IPS DF 6.9 (cell line): Measurements from ENCODE around the gene DND1.
"Not testable (repeated sequence)": the region's sequence is repeated elsewhere in the genome, so short reads cannot be mapped to it uniquely, and the experiment has no call there.

ENCODE experiments used
- DNase-seq: peaks from one replicate; pipeline ENCODE4 v3.0.0-alpha.2; 2013; ENCODE audit warnings: low read depth, low spot score
- H3K27ac ChIP-seq: one replicate; pipeline ENCODE4 v1.5.1; 2013; ENCODE audit warnings: low read length, control low read depth
- H3K27me3 ChIP-seq: 2 replicates; pipeline ENCODE4 v1.6.1; 2013; ENCODE audit warnings: mild to moderate bottlenecking, low read length; ENCODE audit not compliant: control insufficient read depth, insufficient read depth
- H3K36me3 ChIP-seq: 2 replicates; pipeline ENCODE4 v1.6.1; 2013; ENCODE audit warnings: low read length; ENCODE audit not compliant: control insufficient read depth, insufficient read depth
- H3K4me1 ChIP-seq: 2 replicates; pipeline ENCODE4 v1.6.1; 2013; ENCODE audit warnings: low read length; ENCODE audit not compliant: control insufficient read depth, insufficient read depth
- H3K4me3 ChIP-seq: 2 replicates; pipeline ENCODE4 v1.5.1; 2013; ENCODE audit warnings: mild to moderate bottlenecking, low read length
- H3K9me3 ChIP-seq: 2 replicates; pipeline ENCODE4 v1.6.1; 2013; ENCODE audit warnings: low read length, inconsistent platforms; ENCODE audit not compliant: control insufficient read depth, insufficient read depth
- WGBS: extraction: QIAGEN DNeasy Blood & Tissue Kit; methylation state at CpG from one replicate; pipeline ENCODE4 v1.1.7; 2013; ENCODE audit warnings: mixed read lengths, missing lambda C conversion rate; ENCODE audit not compliant: insufficient read length, insufficient coverage; 5-methylcytosine and 5-hydroxymethylcytosine counted together

DND1 gene

GRCh38 chr5:140639148-140639981 is 34.0 kb downstream of the DND1 start, which contains the start of gene TMCO6:
Gene TMCO6 (plus strand): TSS chr5:140639451. CDS start chr5:140639528, 77 bp downstream.
- H3K27ac ChIP-seq, result no peak within 1 kb of the TSS
- no CpG with 5 or more reads among the region's 63 CpGs for WGBS
- H3K9me3 ChIP-seq, result no peaks in the 10 kb centered on the region
- peak within 1 kb of the TSS; percentile 85 for H3K4me3 ChIP-seq
- peaks cover 6% of the 10 kb centered on the region for H3K36me3 ChIP-seq
- no peaks in the 10 kb centered on the region for H3K27me3 ChIP-seq
- DNase-seq, result peak; percentile 68
- no peaks in the 10 kb centered on the region for H3K4me1 ChIP-seq

DNA sequence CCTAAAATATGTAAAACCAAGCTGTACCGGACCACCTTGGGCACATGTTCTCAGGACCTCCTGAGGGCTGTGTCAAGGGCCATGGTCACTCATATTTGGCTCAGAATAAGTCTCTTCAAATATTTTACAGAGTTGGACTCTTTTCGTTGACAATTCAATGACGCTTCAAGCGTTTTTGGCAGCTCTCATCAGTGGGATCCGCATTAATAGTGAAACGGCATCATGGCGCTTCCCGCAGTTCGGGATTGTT is 34.6 kb downstream of the DND1 start:
- WGBS, result no CpG with 5 or more reads among the region's 9 CpGs
- not testable (repeated sequence) for H3K27me3 ChIP-seq, H3K4me3 ChIP-seq, H3K4me1 ChIP-seq, H3K27ac ChIP-seq, DNase-seq, H3K9me3 ChIP-seq, H3K36me3 ChIP-seq

DNA sequence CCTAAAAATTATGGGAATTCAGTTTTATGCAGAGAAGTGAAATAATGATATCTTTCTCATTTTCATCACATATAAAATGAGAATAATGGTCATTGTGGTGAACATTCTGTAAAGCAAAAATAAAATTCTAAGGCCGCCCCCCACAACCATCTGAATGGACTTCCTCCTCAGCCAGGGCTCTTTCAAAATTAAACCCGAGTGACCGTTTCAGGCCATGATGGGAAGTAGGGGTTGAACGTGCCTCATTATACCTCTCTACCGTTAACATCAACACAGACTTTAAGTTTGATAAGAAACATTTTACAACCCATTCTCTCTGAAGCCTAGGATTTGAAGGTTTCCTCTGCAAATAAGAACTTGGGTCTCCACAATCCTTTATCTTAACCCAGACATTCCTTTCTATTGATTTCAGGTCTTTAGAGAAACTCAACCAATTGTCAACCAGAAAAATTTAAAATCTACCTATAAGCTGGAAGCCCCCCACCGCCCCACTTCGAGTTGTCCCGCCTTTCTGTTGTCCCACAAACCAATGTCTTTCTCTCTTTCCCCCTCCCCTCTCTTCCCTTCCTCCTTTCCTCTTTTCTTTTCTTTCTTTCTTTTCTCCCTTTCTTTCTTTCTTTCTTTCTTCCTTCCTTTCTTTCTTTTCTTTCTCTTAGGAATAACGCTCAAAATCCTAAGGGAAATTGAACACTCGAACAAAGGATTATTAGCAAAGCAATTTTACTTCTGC is 35.8 kb downstream of the DND1 start:
- Histone ChIP-seq H3K4me3 (no peak overlapping the region), H3K27ac (no peak overlapping the region), H3K36me3 (no peaks in the 10 kb centered on the region), H3K9me3 (no peaks in the 10 kb centered on the region), H3K27me3 (peaks cover 9% of the 10 kb centered on the region; the same call in 1 of the 2 replicates), H3K4me1 (no peaks in the 10 kb centered on the region)
- DNase-seq, result no peak
- no CpG with 5 or more reads among the region's 10 CpGs for WGBS

- Histone ChIP-seq H3K9me3 (no peaks in the 10 kb centered on the region), H3K27me3 (peaks cover 28% of the 10 kb centered on the region), H3K27ac (no peak overlapping the region), H3K4me3 (no peak overlapping the region), H3K4me1 (no peaks in the 10 kb centered on the region), H3K36me3 (no peaks in the 10 kb centered on the region)
- no CpG with 5 or more reads among the region's 8 CpGs for WGBS
- no peak for DNase-seq
Observed at GRCh38 chr5:140635291-140636257, 37.8 kb downstream of the DND1 start.

GRCh38 chr5:140634103-140634502 is 39.3 kb downstream of the DND1 start:
- Histone ChIP-seq H3K9me3 (no peaks in the 10 kb centered on the region), H3K27me3 (peaks cover 29% of the 10 kb centered on the region), H3K36me3 (no peaks in the 10 kb centered on the region), H3K27ac (no peak overlapping the region), H3K4me3 (no peak overlapping the region), H3K4me1 (no peaks in the 10 kb centered on the region)
- WGBS, result no CpG with 5 or more reads among the region's 3 CpGs
- no peak for DNase-seq

- no peak overlapping the region for H3K4me3 ChIP-seq
- no peaks in the 10 kb centered on the region for H3K4me1 ChIP-seq
- peaks cover 29% of the 10 kb centered on the region for H3K27me3 ChIP-seq
- no peaks in the 10 kb centered on the region for H3K9me3 ChIP-seq
- no peaks in the 10 kb centered on the region for H3K36me3 ChIP-seq
- DNase-seq, result no peak
- no CpG with 5 or more reads among the region's 2 CpGs for WGBS
- no peak overlapping the region for H3K27ac ChIP-seq
Observed at GRCh38 chr5:140633501-140633900, 39.9 kb downstream of the DND1 start.

GRCh38 chr5:140633021-140633471 is 40.3 kb downstream of the DND1 start, which contains the start of gene CD14:
Gene CD14 (minus strand): TSS chr5:140633175. CDS start chr5:140633071, 104 bp downstream.
- Histone ChIP-seq H3K4me1 (no peaks in the 10 kb centered on the region), H3K27me3 (peaks cover 29% of the 10 kb centered on the region), H3K27ac (no peak within 1 kb of the TSS), H3K4me3 (peak within 1 kb of the TSS; percentile 29; the same call in 1 of the 2 replicates), H3K36me3 (no peaks in the 10 kb centered on the region), H3K9me3 (no peaks in the 10 kb centered on the region)
- DNase-seq, result no peak
- no CpG with 5 or more reads among the region's 16 CpGs for WGBS

- Histone ChIP-seq H3K36me3 (no peaks in the 10 kb centered on the region), H3K9me3 (no peaks in the 10 kb centered on the region; the same call in 1 of the 2 replicates), H3K4me1 (no peaks in the 10 kb centered on the region), H3K27me3 (peaks cover 29% of the 10 kb centered on the region), H3K27ac (no peak overlapping the region), H3K4me3 (peak overlapping the region; percentile 29; the same call in 1 of the 2 replicates)
- DNase-seq, result no peak
- WGBS, result no CpG with 5 or more reads among the region's 51 CpGs
Observed at GRCh38 chr5:140632366-140633020, 40.9 kb downstream of the DND1 start.

DNA sequence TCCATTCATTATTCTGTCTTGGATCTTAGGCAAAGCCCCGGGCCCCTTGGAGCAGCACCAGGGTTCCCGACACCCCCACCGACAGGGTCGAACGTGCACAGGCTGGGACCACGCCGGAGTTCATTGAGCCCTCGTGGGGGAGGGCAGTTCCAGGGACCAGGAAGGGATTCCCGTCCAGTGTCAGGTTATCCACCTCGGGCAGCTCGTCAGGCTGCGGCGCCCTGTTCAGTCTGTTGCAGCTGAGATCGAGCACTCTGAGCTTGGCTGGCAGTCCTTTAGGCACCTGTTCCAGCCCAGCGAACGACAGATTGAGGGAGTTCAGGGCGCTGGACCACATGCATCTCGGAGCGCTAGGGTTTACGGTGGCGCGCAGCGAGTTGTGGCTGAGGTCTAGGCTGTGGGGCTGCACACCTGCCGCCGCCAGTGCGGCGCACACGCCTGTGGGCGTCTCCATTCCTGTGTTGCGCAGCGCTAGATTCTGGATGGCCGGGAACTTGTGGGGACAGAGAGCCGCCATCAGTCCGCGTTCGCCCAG is 41.5 kb downstream of the DND1 start:
- no peak for DNase-seq
- no peaks in the 10 kb centered on the region for H3K4me1 ChIP-seq
- H3K27me3 ChIP-seq, result peaks cover 29% of the 10 kb centered on the region
- no peaks in the 10 kb centered on the region for H3K36me3 ChIP-seq
- no peak overlapping the region for H3K27ac ChIP-seq
- WGBS, result no CpG with 5 or more reads among the region's 36 CpGs
- no peaks in the 10 kb centered on the region; the same call in 1 of the 2 replicates for H3K9me3 ChIP-seq
- H3K4me3 ChIP-seq, result peak overlapping the region; percentile 29; the same call in 1 of the 2 replicates
